Mucosa of descending colon (tissue), 3 donors: ENCODE measurements around the gene SAMD11. TPM values are rescaled to one million over a fixed set of nuclear protein-coding genes. Genes with fewer than 3 reads are reported as not detected.
"Not testable (repeated sequence)": the region's sequence is repeated elsewhere in the genome, so short reads cannot be mapped to it uniquely, and the experiment has no call there.

Experiments used
- ATAC-seq: fragments of 200-7000 bp; cut with Tn5 transposase; one replicate; pipeline ENCODE4 v1.9.1; 2020; ENCODE audit warnings: mild to moderate bottlenecking, moderate library complexity
- DNase-seq, 3 donors: peaks; one replicate each; pipeline ENCODE4 v3.0.0-alpha.2; 2020
- H3K36me3 ChIP-seq: fragments of 200-600 bp; one replicate; pipeline ENCODE4 v1.8.0; 2021; ENCODE audit warnings: low read depth, mild to moderate bottlenecking
- H3K4me1 ChIP-seq: fragments of 200-600 bp; one replicate; pipeline ENCODE4 v1.8.0; 2021; ENCODE audit warnings: low read depth, mild to moderate bottlenecking
- H3K4me3 ChIP-seq: fragments of 200-600 bp; one replicate; pipeline ENCODE4 v1.8.0; 2021; ENCODE audit warnings: mild to moderate bottlenecking
- H3K9me3 ChIP-seq: fragments of 200-600 bp; one replicate; pipeline ENCODE4 v1.8.0; 2021; ENCODE audit warnings: mild to moderate bottlenecking
- CTCF ChIP-seq: fragments of 200-600 bp; IDR thresholded peaks from one replicate; pipeline ENCODE4 v1.8.0; 2022; ENCODE audit warnings: antibody characterized with exemption, mild to moderate bottlenecking
- intact Hi-C, 2 donors: fragments of 100-400 bp; cut with DNase I in 1 of 2; cut with micrococcal nuclease in 1 of 2; formaldehyde crosslinking; loops; one replicate each; pipeline versions ENCODE4 v1.11.0 to v1.11.1; 2022; cut with DNase I, micrococcal nuclease
- total RNA-seq, 3 donors: library from RNA; stranded (reverse); fragmentation: NEBNext Ultra II Directional in 2 of 3; extraction: Animal tissue kit (Norgen Biotek cat#: 25700) in 2 of 3; gene quantifications; one replicate each; pipeline versions ENCODE4 v1.2.1 to v1.2.4, GENCODE V29; 2021 to 2023
- donor health status: DM: no; HTN: no; CAD: no; lungs with moderate emphysema.
- donor health status: DM: no; HTN: no; CAD: no.
- donor health status: DM: no; HTN: yes; CAD: no.

The SAMD11 gene
- total RNA-seq, 3 donors from 2014 or later, result 2.2 to 4.3 (median 2.7) TPM

GRCh38 chr1:944341-945325 lies 20.9 kb downstream of the SAMD11 start:
- TF ChIP-seq CTCF, result no peak
- peaks cover 5% of the 10 kb centered on the region for H3K36me3 ChIP-seq
- ATAC-seq, result peak; percentile 1

GRCh38 chr1:945688-946556 lies 22.2 kb downstream of the SAMD11 start:
- DNase-seq (no peak), ATAC-seq (no peak)
- no peak for TF ChIP-seq CTCF
- H3K9me3 ChIP-seq, result no peaks in the 10 kb centered on the region
- intact Hi-C loops, result no loop called here
- H3K36me3 ChIP-seq, result peaks cover 5% of the 10 kb centered on the region
- no peak overlapping the region for H3K4me3 ChIP-seq
- H3K4me1 ChIP-seq, result peaks cover 25% of the 10 kb centered on the region

More at GRCh38 chr1:944341-945325, 20.9 kb downstream of the SAMD11 start:
- H3K9me3 ChIP-seq, result no peaks in the 10 kb centered on the region
- no peak for DNase-seq
- intact Hi-C loops, result no loop called here
- peaks cover 36% of the 10 kb centered on the region for H3K4me1 ChIP-seq
- H3K4me3 ChIP-seq, result no peak overlapping the region

- H3K36me3 ChIP-seq, H3K4me3 ChIP-seq, H3K9me3 ChIP-seq, DNase-seq, ATAC-seq, intact Hi-C loops: not testable (repeated sequence)
- H3K4me1 ChIP-seq, result peaks cover 16% of the 10 kb centered on the region
These were observed 23.1 kb downstream of the SAMD11 start for GRCh38 chr1:946811-947210.

- no peak for TF ChIP-seq CTCF
- Histone ChIP-seq H3K4me1 (peaks cover 5% of the 10 kb centered on the region), H3K4me3 (no peak overlapping the region), H3K36me3 (peaks cover 5% of the 10 kb centered on the region), H3K9me3 (no peaks in the 10 kb centered on the region)
- intact Hi-C loops, result no loop called here
- ATAC-seq, result no peak
- no peak for DNase-seq
These were observed 24.2 kb downstream of the SAMD11 start for GRCh38 chr1:947958-948357.

- TF ChIP-seq CTCF, result no peak
- Histone ChIP-seq H3K9me3 (no peaks in the 10 kb centered on the region), H3K4me1 (no peaks in the 10 kb centered on the region), H3K4me3 (no peak overlapping the region), H3K36me3 (peaks cover 5% of the 10 kb centered on the region)
- DNase-seq (no peak), ATAC-seq (no peak)
- intact Hi-C loops, result no loop called here
These were observed 26.5 kb downstream of the SAMD11 start for GRCh38 chr1:950268-950667.
